Endodermal cell (in vitro differentiated cells): Measurements from ENCODE around the gene SPNS2. TPM values are rescaled to one million over a fixed set of nuclear protein-coding genes. Genes with fewer than 3 reads are reported as not detected.

Experiments used
- DNase-seq: peaks from one replicate; pipeline ENCODE4 v3.0.0-alpha.2; 2017
- H3K27ac ChIP-seq: 2 replicates; pipeline ENCODE4 v1.5.1; 2013; ENCODE audit warnings: mild to moderate bottlenecking, low read depth, low read length, moderate library complexity
- H3K27me3 ChIP-seq: 2 replicates; pipeline ENCODE4 v1.6.1; 2013; ENCODE audit warnings: mild to moderate bottlenecking, low read length, moderate library complexity; ENCODE audit not compliant: insufficient read depth, control insufficient read depth, poor library complexity, severe bottlenecking
- H3K36me3 ChIP-seq: 2 replicates; pipeline ENCODE4 v1.7.0; 2013; ENCODE audit warnings: mild to moderate bottlenecking, low read length, moderate library complexity; ENCODE audit not compliant: control insufficient read depth, insufficient read depth
- H3K4me1 ChIP-seq: one replicate; pipeline ENCODE4 v1.7.0; 2013; ENCODE audit warnings: low read length; ENCODE audit not compliant: control insufficient read depth, insufficient read depth
- H3K4me3 ChIP-seq: 2 replicates; pipeline ENCODE4 v1.5.1; 2013; ENCODE audit warnings: mild to moderate bottlenecking, low read length, moderate library complexity
- H3K9ac ChIP-seq: 2 replicates; pipeline ENCODE4 v1.6.1; 2013; ENCODE audit warnings: mild to moderate bottlenecking, low read length, moderate library complexity; ENCODE audit not compliant: poor library complexity, severe bottlenecking; ENCODE audit errors: extremely low read depth
- H3K9me3 ChIP-seq: 2 replicates; pipeline ENCODE4 v1.6.1; 2013; ENCODE audit warnings: mild to moderate bottlenecking, low read length, moderate library complexity; ENCODE audit not compliant: control insufficient read depth
- H3K27ac Mint-ChIP-seq: 2 replicates; pipeline ENCODE4 v1.8.0; 2020; ENCODE audit warnings: mixed read lengths
- H3K27me3 Mint-ChIP-seq: 2 replicates; pipeline ENCODE4 v1.8.0; 2021; ENCODE audit warnings: mild to moderate bottlenecking, mixed read lengths; ENCODE audit not compliant: insufficient read depth
- H3K36me3 Mint-ChIP-seq: 2 replicates; pipeline ENCODE4 v1.8.0; 2020; ENCODE audit warnings: low read depth, mixed read lengths
- H3K4me1 Mint-ChIP-seq: 2 replicates; pipeline ENCODE4 v1.8.0; 2020; ENCODE audit warnings: mixed read lengths
- H3K4me3 Mint-ChIP-seq: 2 replicates; pipeline ENCODE4 v1.8.0; 2020; ENCODE audit warnings: mild to moderate bottlenecking, moderate library complexity, mixed read lengths
- H3K9me3 Mint-ChIP-seq: 2 replicates; pipeline ENCODE4 v1.8.0; 2020; ENCODE audit warnings: mild to moderate bottlenecking, mixed read lengths
- WGBS, 2 experiments: methylation state at CpG; one replicate each; pipeline versions ENCODE4 v1.1.5 to v1.1.7; 2013; ENCODE audit warnings: missing lambda C conversion rate in 2 of 2, mixed read lengths in 1 of 2; ENCODE audit not compliant: insufficient coverage in 1 of 2, insufficient read length in 1 of 2; 5-methylcytosine and 5-hydroxymethylcytosine counted together
- total RNA-seq, 2 donors: library from RNA; stranded (reverse); fragmentation: NEBNext Ultra II Directional in 1 of 2; extraction: Animal tissue kit (Norgen Biotek cat#: 25700) in 1 of 2; gene quantifications; 2 replicates in 1 of 2; 3 replicates in 1 of 2; pipeline ENCODE4 v1.2.1, GENCODE V29; 2021
- TF ChIP-seq, protein P1 (sequence below): fragments of 200-600 bp; sonication (generic); conservative IDR thresholded peaks from 2 replicates; pipeline ENCODE4 v1.5.0; 2021; ENCODE audit warnings: antibody characterized with exemption, mild to moderate bottlenecking

Gene SPNS2
- total RNA-seq, 2 donors from 2014 or later: 0.09 TPM; not detected in 1

DNA sequence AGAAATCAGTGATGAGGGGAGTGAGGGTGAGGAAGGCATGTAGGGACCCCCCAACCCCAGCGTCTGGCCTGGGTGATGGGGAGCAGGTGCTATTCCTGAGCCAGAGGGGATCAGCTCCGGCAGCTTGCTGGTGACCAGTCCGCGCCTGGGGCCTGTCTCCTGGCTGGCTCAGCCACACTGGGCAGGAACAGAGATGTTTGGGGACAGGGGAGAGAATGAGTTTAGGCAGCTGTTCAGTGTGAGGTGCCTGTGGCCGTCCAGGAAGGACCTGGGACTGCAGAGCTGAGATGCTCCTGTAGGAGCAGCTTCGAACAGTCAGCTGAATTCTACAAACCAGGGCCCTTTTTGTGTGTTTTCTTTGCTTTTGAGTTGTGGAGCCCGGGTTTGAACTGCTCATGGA is 23.2 kb upstream of the SPNS2 start:
- Mint-ChIP-seq H3K4me3 (no peak overlapping the region), H3K27ac (no peak overlapping the region), H3K27me3 (no peaks in the 10 kb centered on the region), H3K36me3 (no peaks in the 10 kb centered on the region), H3K9me3 (no peaks in the 10 kb centered on the region), H3K4me1 (no peaks in the 10 kb centered on the region)
- H3K4me1 ChIP-seq: no peaks in the 10 kb centered on the region
- no peak overlapping the region for H3K27ac ChIP-seq
- DNase-seq: no peak
- WGBS, 2 experiments: 82 to 100% methylated on average over 3 to 7 of the region's 7 CpGs
- no peaks in the 10 kb centered on the region for H3K27me3 ChIP-seq
- TF ChIP-seq, protein P1, sequence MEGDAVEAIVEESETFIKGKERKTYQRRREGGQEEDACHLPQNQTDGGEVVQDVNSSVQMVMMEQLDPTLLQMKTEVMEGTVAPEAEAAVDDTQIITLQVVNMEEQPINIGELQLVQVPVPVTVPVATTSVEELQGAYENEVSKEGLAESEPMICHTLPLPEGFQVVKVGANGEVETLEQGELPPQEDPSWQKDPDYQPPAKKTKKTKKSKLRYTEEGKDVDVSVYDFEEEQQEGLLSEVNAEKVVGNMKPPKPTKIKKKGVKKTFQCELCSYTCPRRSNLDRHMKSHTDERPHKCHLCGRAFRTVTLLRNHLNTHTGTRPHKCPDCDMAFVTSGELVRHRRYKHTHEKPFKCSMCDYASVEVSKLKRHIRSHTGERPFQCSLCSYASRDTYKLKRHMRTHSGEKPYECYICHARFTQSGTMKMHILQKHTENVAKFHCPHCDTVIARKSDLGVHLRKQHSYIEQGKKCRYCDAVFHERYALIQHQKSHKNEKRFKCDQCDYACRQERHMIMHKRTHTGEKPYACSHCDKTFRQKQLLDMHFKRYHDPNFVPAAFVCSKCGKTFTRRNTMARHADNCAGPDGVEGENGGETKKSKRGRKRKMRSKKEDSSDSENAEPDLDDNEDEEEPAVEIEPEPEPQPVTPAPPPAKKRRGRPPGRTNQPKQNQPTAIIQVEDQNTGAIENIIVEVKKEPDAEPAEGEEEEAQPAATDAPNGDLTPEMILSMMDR: no peak
- no peak overlapping the region for H3K9ac ChIP-seq
- H3K36me3 ChIP-seq: no peaks in the 10 kb centered on the region
- no peaks in the 10 kb centered on the region for H3K9me3 ChIP-seq
- no peak overlapping the region for H3K4me3 ChIP-seq

DNA sequence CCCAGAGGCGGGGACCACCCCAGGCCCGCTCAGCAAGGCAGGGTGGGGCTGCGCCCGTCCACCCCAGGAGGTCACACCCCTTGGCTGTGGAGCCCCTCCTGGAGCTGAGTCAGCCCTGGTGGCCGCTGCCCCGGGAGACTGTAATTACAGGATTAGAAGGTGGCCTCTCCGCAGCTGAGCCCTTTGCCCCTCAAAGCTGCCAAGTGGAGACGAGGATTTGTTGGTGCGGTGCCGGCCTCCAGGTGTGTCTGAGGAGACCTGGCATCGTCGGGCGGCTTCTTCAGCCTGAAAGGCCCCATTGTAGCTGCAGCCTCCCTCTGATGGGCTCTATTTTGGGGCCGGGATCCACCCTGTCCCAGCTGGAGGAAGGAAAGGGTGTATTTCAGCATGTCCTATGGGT is 22.7 kb upstream of the SPNS2 start:
- no peaks in the 10 kb centered on the region for H3K36me3 ChIP-seq
- no peak overlapping the region for H3K27ac ChIP-seq
- H3K9me3 ChIP-seq: no peaks in the 10 kb centered on the region
- Mint-ChIP-seq H3K4me3 (no peak overlapping the region), H3K27me3 (no peaks in the 10 kb centered on the region), H3K9me3 (no peaks in the 10 kb centered on the region), H3K36me3 (no peaks in the 10 kb centered on the region), H3K4me1 (no peaks in the 10 kb centered on the region), H3K27ac (no peak overlapping the region)
- H3K27me3 ChIP-seq: no peaks in the 10 kb centered on the region
- TF ChIP-seq, protein P1: no peak
- H3K4me3 ChIP-seq: no peak overlapping the region
- 93 to 94% methylated on average over 9 to 14 of the region's 14 CpGs for WGBS, 2 experiments
- DNase-seq: no peak
- no peaks in the 10 kb centered on the region for H3K4me1 ChIP-seq
- no peak overlapping the region for H3K9ac ChIP-seq

DNA sequence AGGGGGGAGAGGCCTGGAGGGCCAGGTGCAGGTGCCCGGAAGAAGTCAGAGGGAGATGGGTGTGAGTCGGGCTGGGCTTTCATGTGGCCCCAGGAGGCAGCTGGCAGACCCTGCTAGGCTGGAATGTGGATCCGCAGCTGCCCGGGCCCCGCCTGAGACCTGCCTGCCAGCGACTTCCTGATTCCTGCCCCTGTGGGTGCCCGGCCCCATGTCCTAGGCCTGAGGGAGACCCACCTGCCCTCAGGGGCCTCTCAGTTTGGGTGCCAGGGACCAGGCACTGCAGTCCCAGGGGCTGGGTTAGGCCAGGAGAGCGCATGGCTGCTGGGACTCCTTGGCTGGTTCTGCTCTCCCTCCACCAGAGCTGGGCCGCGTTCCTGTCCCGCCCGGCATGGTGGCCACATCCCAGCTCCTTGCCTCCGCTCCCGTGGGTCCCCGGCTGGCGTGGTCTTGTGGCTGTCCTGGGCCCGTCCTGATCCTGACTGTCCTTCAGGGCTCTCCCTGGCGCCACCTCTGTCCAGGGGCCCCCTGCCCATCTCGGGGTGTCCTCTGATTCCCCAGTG is 22.1 kb upstream of the SPNS2 start:
- H3K27ac ChIP-seq: no peak overlapping the region
- TF ChIP-seq, protein P1: no peak
- H3K4me1 Mint-ChIP-seq: no peaks in the 10 kb centered on the region
- H3K9me3 Mint-ChIP-seq: no peaks in the 10 kb centered on the region
- H3K4me3 ChIP-seq: no peak overlapping the region
- H3K9me3 ChIP-seq: no peaks in the 10 kb centered on the region
- H3K4me1 ChIP-seq: no peaks in the 10 kb centered on the region
- H3K36me3 ChIP-seq: no peaks in the 10 kb centered on the region
- WGBS, 2 experiments: 90 to 98% methylated on average over 9 to 19 of the region's 19 CpGs
- H3K27me3 ChIP-seq: no peaks in the 10 kb centered on the region
- H3K27ac Mint-ChIP-seq: no peak overlapping the region
- H3K27me3 Mint-ChIP-seq: no peaks in the 10 kb centered on the region
- H3K9ac ChIP-seq: no peak overlapping the region
- H3K36me3 Mint-ChIP-seq: no peaks in the 10 kb centered on the region
- H3K4me3 Mint-ChIP-seq: no peak overlapping the region
- DNase-seq: no peak
